HG03378 (cell line): ENCODE results near the gene HPS4.

Experiments used
- ATAC-seq: cut with Tn5 transposase; IDR thresholded peaks from one replicate; pipeline ENCODE4 v1.9.1; 2021; ENCODE audit warnings: mild to moderate bottlenecking, moderate library complexity; ENCODE audit not compliant: unreplicated experiment

HPS4 gene

GRCh38 chr22:26499188-26499703 lies 15.7 kb upstream of the HPS4 start:
- no peak for ATAC-seq

GRCh38 chr22:26496456-26496855 lies 12.9 kb upstream of the HPS4 start:
- ATAC-seq: no peak

- no peak for ATAC-seq
Measured at GRCh38 chr22:26494506-26494905, 10.9 kb upstream of the HPS4 start.

DNA sequence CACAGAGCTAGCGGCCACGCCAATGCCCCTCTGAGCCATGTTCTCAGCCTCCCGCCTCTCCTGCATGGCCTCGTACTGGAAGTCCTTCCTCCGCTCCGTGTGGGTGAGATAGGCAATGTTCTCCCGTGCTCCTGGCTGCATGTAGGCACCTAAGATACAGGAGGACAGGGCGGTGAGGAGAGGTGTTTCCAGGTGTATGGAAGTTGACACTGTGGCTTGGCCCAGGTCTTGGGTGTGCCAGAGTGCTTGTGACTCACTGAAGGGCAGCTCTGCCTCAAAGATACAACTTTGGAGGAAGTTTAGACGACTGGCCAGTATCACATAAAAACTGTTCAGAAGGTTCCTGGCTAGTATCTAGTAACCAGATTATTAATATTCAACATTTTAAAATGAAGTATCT lies 8.6 kb upstream of the HPS4 start:
- no peak for ATAC-seq

GRCh38 chr22:26489447-26490036 lies 6.0 kb upstream of the HPS4 start:
- ATAC-seq: no peak

DNA sequence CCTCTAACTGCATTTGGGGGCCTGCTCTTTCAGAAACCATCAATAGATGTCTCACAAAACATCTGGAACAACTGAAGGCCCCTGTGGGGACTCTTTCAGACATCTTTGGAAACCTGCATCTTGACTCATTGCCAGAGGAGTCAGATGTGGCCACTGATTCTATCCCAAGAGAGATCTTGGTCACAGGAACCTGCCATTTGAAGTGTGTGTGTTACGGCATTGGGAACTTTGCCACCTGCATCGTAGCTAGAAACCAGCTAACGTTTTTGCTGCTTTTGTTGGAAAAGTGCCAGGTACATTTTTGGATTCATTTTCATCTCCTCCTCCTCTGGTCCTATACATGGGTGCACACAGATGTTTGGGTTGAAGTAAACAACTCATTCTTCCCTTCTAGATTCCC lies 4.4 kb upstream of the HPS4 start:
- ATAC-seq: no peak

- ATAC-seq: no peak
Measured at GRCh38 chr22:26486394-26486793, 2.8 kb upstream of the HPS4 start.

- ATAC-seq: no peak
Measured at GRCh38 chr22:26485806-26486390, 2.3 kb upstream of the HPS4 start.

- ATAC-seq: no peak
Measured at GRCh38 chr22:26485013-26485412, 1.4 kb upstream of the HPS4 start.

- ATAC-seq: no peak
Measured at GRCh38 chr22:26484360-26484706, 750 bp upstream of the HPS4 start.

GRCh38 chr22:26483043-26483438 lies 542 bp downstream of the HPS4 start:
- no peak for ATAC-seq

- ATAC-seq: no peak
Measured at GRCh38 chr22:26482161-26482560, 1.4 kb downstream of the HPS4 start.

DNA sequence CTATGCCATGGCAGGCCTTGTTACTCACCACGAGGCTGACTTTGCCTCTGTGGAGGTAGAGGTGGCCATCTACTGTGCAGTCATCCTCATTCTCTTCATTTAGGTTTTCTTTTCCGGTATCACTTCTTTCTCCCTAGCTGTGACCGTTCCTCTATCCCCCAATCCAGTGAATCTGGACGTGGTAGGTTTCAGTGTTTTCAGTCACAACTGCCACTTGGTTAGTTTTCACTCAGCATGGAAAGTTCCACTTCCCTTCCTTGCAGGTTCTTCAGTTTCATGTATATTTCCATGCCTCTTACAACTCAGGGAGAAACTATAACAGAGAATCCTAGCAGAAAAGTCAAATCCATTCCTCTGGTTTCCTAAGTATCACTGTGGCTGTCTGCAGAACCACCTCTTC lies 1.9 kb downstream of the HPS4 start:
- no peak for ATAC-seq

DNA sequence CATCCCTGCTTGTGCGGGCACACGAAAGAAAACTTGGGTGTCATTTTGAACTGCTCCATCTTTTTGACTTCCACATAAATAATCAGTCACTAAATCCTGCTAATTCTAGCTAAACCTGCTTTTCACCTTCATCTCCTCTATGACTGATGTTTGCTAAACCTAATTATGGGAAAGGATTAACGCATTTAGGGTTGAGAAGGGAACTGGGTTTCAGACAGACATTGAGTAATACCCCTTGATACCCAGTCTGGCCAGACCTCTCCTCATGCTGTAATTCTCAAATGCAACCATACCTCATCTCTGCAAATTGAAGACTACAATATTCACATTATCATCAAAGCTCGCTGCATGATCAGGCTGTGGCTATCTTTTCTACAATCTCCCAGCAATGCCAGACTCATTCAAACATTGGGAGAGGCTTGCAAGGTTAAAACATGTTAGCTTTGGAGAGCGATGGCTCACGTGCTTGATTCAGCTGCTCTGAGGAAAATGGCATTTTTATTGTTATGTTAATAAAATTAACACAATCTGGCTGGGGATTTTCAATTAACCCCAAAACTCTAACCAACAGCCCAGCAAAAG lies 2.4 kb downstream of the HPS4 start:
- ATAC-seq: no peak

GRCh38 chr22:26480611-26480932 lies 3.0 kb downstream of the HPS4 start:
- no peak for ATAC-seq

- ATAC-seq: no peak
Measured at GRCh38 chr22:26479792-26480610, 3.6 kb downstream of the HPS4 start.

- no peak for ATAC-seq
Measured at GRCh38 chr22:26479043-26479791, 4.4 kb downstream of the HPS4 start.

- no peak for ATAC-seq
Measured at GRCh38 chr22:26477341-26477731, 6.2 kb downstream of the HPS4 start.

GRCh38 chr22:26476705-26477340 lies 6.8 kb downstream of the HPS4 start:
- no peak for ATAC-seq

DNA sequence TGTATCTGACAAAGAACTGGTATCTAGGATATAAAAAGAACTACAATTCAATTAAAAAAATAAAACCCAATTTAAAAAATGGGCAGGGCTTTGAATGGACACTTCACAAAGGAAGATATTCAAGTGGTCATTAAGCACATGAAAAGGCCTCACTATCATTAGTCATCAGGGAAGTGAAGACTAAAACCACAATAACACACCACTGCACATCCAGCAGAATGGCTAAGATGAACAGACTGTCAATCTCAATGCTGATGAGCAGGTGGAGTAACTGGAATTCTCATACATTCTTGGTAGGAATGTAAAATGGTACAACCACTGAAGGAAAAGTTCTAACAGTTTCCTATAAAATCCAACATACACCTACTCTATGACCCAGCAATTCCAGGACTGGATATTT lies 8.9 kb downstream of the HPS4 start:
- ATAC-seq: no peak

DNA sequence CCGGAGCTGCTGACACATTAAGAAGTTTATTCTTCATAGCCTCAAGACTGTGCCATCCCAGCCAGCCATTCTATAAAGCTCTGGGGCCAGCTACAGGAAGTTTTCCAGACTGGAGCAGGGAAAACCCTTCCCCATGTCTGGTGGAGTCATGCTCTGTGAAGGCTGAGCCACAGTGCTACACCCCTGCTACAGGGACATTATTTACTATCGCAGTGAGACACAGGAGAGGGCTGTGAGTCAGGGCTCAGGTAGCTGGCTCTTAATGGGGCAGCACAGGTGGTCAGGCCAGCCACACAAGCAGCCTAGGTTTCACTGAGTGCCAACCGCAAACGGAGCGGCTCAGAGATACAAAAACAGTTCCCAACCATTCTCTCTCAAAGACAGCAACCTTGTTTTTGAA lies 12.1 kb downstream of the HPS4 start:
- ATAC-seq: no peak
